H1 (cell line): ENCODE measurements around the gene C2orf42. TPM values are rescaled to one million over a fixed set of nuclear protein-coding genes. Genes with fewer than 3 reads are reported as not detected.

Source experiments
- ASH2L ChIP-seq: fragments of 200-600, 300-600 bp; sonication (generic); IDR thresholded peaks from one replicate; pipeline ENCODE4 v1.7.1; 2017; ENCODE audit warnings: low read length
- EZH2 ChIP-seq: fragments of 200-600 bp; sonication (generic); IDR thresholded peaks from 2 replicates; pipeline ENCODE4 v1.7.1; 2012; ENCODE audit warnings: low read depth, mild to moderate bottlenecking, moderate library complexity, low read length, inconsistent platforms; ENCODE audit not compliant: severe bottlenecking
- polyA plus RNA-seq, 7 experiments: library from polyadenylated mRNA; depleted of rRNA in 3 of 7; stranded (reverse) in 5 of 7; unstranded in 2 of 7; fragments of >200 nt in 5 of 7; fragments of 200-250 nt in 2 of 7; gene quantifications; 1 replicate in 5 of 7; 2 replicates in 1 of 7; 4 replicates in 1 of 7; pipeline versions ENCODE4 v1.2.1 to v1.2.3, GENCODE V29; 2011 to 2013; ENCODE audit warnings: missing spikeins in 2 of 7, mixed read lengths in 2 of 7
- total RNA-seq: library from RNA; stranded (reverse); fragmentation: NEBNext Ultra II Directional; extraction: Animal tissue kit (Norgen Biotek cat#: 25700); gene quantifications from 2 replicates; pipeline ENCODE4 v1.2.1, GENCODE V29; 2021

Gene C2orf42
- total and polyA plus RNA-seq, 2 of the 8 experiments (the other 6 are each of a cell fraction or from before 2014, with no cell fraction given): 3.9 to 10.7 TPM

DNA sequence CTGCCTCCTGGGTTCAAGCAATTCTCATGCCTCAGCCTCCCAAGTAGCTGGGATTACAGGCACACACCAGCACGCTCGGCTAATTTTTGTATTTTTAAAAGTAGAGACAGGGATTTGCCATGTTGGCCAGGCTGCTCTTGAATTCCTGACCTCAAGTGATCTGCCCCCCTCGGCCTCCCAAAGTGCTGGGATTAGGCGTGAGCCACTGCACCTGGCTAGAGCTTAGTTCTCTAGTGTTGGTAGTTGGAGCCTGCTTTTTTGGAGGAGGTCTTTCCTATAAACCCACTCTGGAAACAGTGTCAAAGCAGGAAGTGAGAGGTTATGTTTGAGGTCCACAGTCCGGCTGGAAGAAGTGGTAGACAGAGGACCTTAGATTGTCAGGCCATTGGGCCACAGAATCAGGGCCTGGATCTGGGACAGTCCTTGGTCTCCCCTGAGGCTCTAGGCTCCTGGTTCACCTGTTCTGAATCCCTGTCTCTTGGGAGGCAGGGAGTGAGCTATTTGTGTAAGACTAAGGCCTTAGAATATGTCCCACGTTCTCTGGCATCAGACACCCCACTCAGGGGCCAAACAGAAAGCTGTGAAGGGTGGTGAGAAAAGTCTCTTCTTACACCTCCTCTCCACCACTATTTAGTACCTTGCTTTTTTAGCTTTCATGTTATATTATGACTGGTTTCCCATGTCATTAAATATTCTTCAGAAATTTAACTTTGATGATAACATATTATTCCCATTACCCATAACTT, 69.0 kb downstream of the C2orf42 start (continued):
- TF ChIP-seq EZH2 (no peak), ASH2L (no peak)
- TF ChIP-seq, all 59 proteins: peak for 0
